PC-3 (cell line): ENCODE data around the gene LEP. TPM values are rescaled to one million over a fixed set of nuclear protein-coding genes. Genes with fewer than 3 reads are reported as not detected.
A peak's percentile ranks its signal among the peaks of the same experiment; 100 is the strongest.

Source experiments
- ATAC-seq: fragments of 200-7000 bp; cut with Tn5 transposase; 2 replicates; pipeline ENCODE4 v1.9.1; 2020; ENCODE audit warnings: mild to moderate bottlenecking, moderate library complexity
- BruUV-seq: library from RNA; stranded (reverse); fragments of 400-500 nt; replicated peaks from 2 replicates; lab custom pipeline; 2021; lab: Mats Ljungman, UMichigan
- CTCF ChIA-PET: fragments of 300-600 bp; sonication (Branson Sonifier 250); formaldehyde crosslinking; loops from one replicate; lab custom pipeline; 2022; ENCODE audit warnings: antibody characterized with exemption; lab: Charles Lee
- POLR2A ChIA-PET: fragments of 300-600 bp; sonication (Branson Sonifier 250); formaldehyde crosslinking; loops from one replicate; lab custom pipeline; 2022; ENCODE audit warnings: antibody characterized with exemption; ENCODE audit not compliant: unreplicated experiment; lab: Charles Lee
- DNase-seq: peaks from one replicate; pipeline ENCODE4 v3.0.0-alpha.2; 2015
- H2AFZ ChIP-seq: fragments of 300-600 bp; sonication (generic); 2 replicates; pipeline ENCODE4 v1.6.0; 2016; ENCODE audit warnings: antibody characterized with exemption, low read length
- H3F3A ChIP-seq: fragments of 300-600 bp; sonication (generic); one replicate; pipeline ENCODE4 v1.6.0; 2017; ENCODE audit warnings: antibody characterized with exemption, low read length, control low read depth, mild to moderate bottlenecking; ENCODE audit not compliant: unreplicated experiment
- H3K27ac ChIP-seq: fragments of 300-600 bp; sonication (generic); 2 replicates; pipeline ENCODE4 v1.5.1; 2016; ENCODE audit warnings: mild to moderate bottlenecking, low read length
- H3K27me3 ChIP-seq: fragments of 300-600 bp; sonication (generic); 2 replicates; pipeline ENCODE4 v1.6.1; 2016; ENCODE audit warnings: low read length, mixed read lengths
- H3K36me3 ChIP-seq: fragments of 300-600 bp; sonication (generic); 2 replicates; pipeline ENCODE4 v1.6.1; 2016; ENCODE audit warnings: low read depth, mixed run types, low read length, mixed read lengths
- H3K4me1 ChIP-seq: fragments of 300-600 bp; sonication (generic); 2 replicates; pipeline ENCODE4 v1.5.1; 2016; ENCODE audit warnings: low read length; ENCODE audit not compliant: insufficient read depth
- H3K4me2 ChIP-seq: fragments of 300-600 bp; sonication (generic); 2 replicates; pipeline ENCODE4 v1.6.0; 2016; ENCODE audit warnings: low read length
- H3K4me3 ChIP-seq: fragments of 300-600 bp; sonication (generic); 2 replicates; pipeline ENCODE4 v1.5.1; 2016; ENCODE audit warnings: mild to moderate bottlenecking, low read length, mixed read lengths
- H3K79me2 ChIP-seq: fragments of 300-600 bp; sonication (generic); 2 replicates; pipeline ENCODE4 v1.6.1; 2017; ENCODE audit warnings: low read length, mixed read lengths
- H3K9ac ChIP-seq: fragments of 300-600 bp; sonication (generic); 2 replicates; pipeline ENCODE4 v1.6.0; 2016; ENCODE audit warnings: mild to moderate bottlenecking, low read length
- H3K9me2 ChIP-seq: fragments of 300-600 bp; sonication (generic); replicated peaks from 2 replicates; pipeline ENCODE4 v1.6.1; 2016; ENCODE audit warnings: mixed run types, low read length, mixed read lengths
- H3K9me3 ChIP-seq: fragments of 300-600 bp; sonication (generic); 2 replicates; pipeline ENCODE4 v1.6.1; 2016; ENCODE audit warnings: low read length, mixed read lengths
- H4K20me1 ChIP-seq: fragments of 300-600 bp; sonication (generic); 2 replicates; pipeline ENCODE4 v1.6.1; 2016; ENCODE audit warnings: low read length, mixed read lengths
- EZH2 ChIP-seq: fragments of 300-600 bp; sonication (generic); IDR thresholded peaks from one replicate; pipeline ENCODE4 v1.6.1; 2017; ENCODE audit warnings: antibody characterized with exemption, mild to moderate bottlenecking, low read length; ENCODE audit not compliant: unreplicated experiment
- EZH2phosphoT487 ChIP-seq: fragments of 300-600 bp; sonication (generic); IDR thresholded peaks from 2 replicates; pipeline ENCODE4 v1.6.1; 2018; ENCODE audit warnings: mild to moderate bottlenecking, antibody characterized with exemption, low read length, borderline replicate concordance
- intact Hi-C: fragments of 100-400 bp; cut with micrococcal nuclease; formaldehyde crosslinking; loops from 2 replicates; pipeline ENCODE4 v1.9.0; 2023
- total RNA-seq: library from RNA; depleted of rRNA; stranded (reverse); fragments of >200 nt; gene quantifications from 2 replicates; pipeline ENCODE4 v1.2.3, GENCODE V29; 2014
- TF ChIP-seq, protein P1 (sequence below): fragments of 300-600 bp; sonication (generic); conservative IDR thresholded peaks from 2 replicates; pipeline ENCODE4 v1.5.1; 2017; ENCODE audit warnings: antibody characterized with exemption, low read depth, mild to moderate bottlenecking, low read length

Gene LEP
- total RNA-seq, 1 experiment from 2014 or later = not detected

DNA sequence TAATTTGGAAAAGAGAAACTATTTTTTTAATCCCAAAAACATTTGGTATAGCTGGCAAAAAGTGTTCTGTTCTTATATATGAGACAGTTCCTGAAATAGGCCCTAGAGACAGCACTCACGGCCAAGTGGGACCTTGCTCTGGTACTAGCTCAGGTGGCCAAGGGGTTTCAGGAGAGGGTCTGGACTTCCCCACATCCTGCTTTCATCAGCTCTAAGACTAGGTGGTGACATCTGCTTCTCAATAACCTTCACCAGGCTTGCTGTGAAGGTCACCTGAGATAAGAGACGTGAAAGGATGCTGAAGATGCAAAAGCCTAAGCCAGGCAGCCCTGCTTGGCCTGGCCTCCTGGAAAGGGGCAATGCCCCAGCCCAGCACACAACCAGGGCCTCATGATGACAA is 62.1 kb downstream of the LEP start:
- Histone ChIP-seq H3K4me1 (no peaks in the 10 kb centered on the region), H3K4me2 (no peak overlapping the region), H3K9me3 (no peaks in the 10 kb centered on the region), H3K27ac (no peak overlapping the region), H3K4me3 (no peak overlapping the region), H3F3A (no peaks in the 10 kb centered on the region), H3K36me3 (peaks cover 36% of the 10 kb centered on the region), H3K79me2 (no peaks in the 10 kb centered on the region), H3K9ac (no peak overlapping the region), H3K9me2 (no peaks in the 10 kb centered on the region), H3K27me3 (no peaks in the 10 kb centered on the region), H2AFZ (no peak overlapping the region), H4K20me1 (no peaks in the 10 kb centered on the region)
- no TSS peak for BruUV-seq
- ChIA-PET POLR2A (interaction anchor here (0.5 kb wide), 1 partner anchor 66 kb away, joined by 4 read pairs; no protein-coding TSS in a partner anchor), CTCF (no interaction called here)
- ATAC-seq = no peak
- no peak for DNase-seq
- TF ChIP-seq EZH2 = no peak
- TF ChIP-seq, protein P1, sequence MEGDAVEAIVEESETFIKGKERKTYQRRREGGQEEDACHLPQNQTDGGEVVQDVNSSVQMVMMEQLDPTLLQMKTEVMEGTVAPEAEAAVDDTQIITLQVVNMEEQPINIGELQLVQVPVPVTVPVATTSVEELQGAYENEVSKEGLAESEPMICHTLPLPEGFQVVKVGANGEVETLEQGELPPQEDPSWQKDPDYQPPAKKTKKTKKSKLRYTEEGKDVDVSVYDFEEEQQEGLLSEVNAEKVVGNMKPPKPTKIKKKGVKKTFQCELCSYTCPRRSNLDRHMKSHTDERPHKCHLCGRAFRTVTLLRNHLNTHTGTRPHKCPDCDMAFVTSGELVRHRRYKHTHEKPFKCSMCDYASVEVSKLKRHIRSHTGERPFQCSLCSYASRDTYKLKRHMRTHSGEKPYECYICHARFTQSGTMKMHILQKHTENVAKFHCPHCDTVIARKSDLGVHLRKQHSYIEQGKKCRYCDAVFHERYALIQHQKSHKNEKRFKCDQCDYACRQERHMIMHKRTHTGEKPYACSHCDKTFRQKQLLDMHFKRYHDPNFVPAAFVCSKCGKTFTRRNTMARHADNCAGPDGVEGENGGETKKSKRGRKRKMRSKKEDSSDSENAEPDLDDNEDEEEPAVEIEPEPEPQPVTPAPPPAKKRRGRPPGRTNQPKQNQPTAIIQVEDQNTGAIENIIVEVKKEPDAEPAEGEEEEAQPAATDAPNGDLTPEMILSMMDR = no peak
- TF ChIP-seq EZH2phosphoT487 = no peak
- intact Hi-C loops = no loop called here

DNA sequence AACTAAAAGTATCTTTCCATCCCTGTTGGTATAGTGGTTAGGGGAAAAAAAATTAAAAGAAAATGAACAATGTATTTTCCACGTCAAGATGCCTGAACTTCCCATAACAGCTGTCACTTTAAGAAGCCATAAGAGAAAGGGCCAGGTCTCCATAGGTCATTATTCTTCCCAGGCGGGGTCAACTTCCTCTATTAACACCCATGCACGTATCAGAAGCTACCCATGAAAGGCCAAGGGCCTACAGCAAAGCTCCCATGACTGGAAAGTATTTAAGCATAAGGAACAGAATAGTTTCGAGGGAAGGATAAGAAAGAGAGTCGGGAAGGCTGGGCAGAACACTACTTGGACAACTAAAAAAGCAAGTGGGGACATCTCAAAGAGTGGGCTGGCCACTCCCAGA is 62.6 kb downstream of the LEP start:
- H3K79me2 ChIP-seq = no peaks in the 10 kb centered on the region
- no peaks in the 10 kb centered on the region for H3K9me3 ChIP-seq
- peaks cover 38% of the 10 kb centered on the region for H3K36me3 ChIP-seq
- no peak overlapping the region for H2AFZ ChIP-seq
- H4K20me1 ChIP-seq = no peaks in the 10 kb centered on the region
- TF ChIP-seq, protein P1 = no peak
- TF ChIP-seq EZH2 = no peak
- no peak for TF ChIP-seq EZH2phosphoT487
- H3K4me1 ChIP-seq = no peaks in the 10 kb centered on the region
- H3K27me3 ChIP-seq = no peaks in the 10 kb centered on the region
- H3K9ac ChIP-seq = no peak overlapping the region
- H3K4me2 ChIP-seq = no peak overlapping the region
- no peak overlapping the region for H3K27ac ChIP-seq
- ChIA-PET POLR2A (no interaction called here), CTCF (no interaction called here)
- intact Hi-C loops = no loop called here
- H3F3A ChIP-seq = no peaks in the 10 kb centered on the region
- H3K9me2 ChIP-seq = no peaks in the 10 kb centered on the region
- BruUV-seq = no TSS peak
- ATAC-seq = no peak
- H3K4me3 ChIP-seq = no peak overlapping the region
- DNase-seq = no peak

DNA sequence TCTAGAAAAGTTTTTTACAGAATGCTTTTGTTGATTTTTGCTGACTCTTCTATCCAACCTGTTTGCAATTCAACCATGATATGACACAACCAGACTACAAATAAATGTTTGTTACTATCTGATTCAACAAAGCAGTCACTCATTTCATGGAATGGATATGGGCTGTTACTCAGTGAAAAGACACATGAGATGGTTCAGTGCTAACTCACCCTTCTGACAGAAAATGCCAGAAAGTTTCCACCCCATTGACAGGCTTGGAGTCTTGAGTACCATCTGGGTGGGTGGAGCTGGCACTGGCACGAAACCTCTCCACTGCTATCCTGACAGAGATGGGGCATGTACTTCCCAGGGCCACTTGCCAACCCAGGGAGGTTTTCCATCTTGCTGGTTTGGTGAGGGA is 63.1 kb downstream of the LEP start:
- ChIA-PET CTCF (no interaction called here), POLR2A (no interaction called here)
- Histone ChIP-seq H3F3A (no peaks in the 10 kb centered on the region), H2AFZ (no peak overlapping the region), H3K9me2 (no peaks in the 10 kb centered on the region), H4K20me1 (no peaks in the 10 kb centered on the region), H3K27ac (peak overlapping the region; percentile 25; the same call in 1 of the 2 replicates), H3K4me3 (no peak overlapping the region), H3K27me3 (no peaks in the 10 kb centered on the region), H3K79me2 (no peaks in the 10 kb centered on the region), H3K9me3 (no peaks in the 10 kb centered on the region), H3K4me1 (no peaks in the 10 kb centered on the region), H3K9ac (no peak overlapping the region), H3K4me2 (no peak overlapping the region), H3K36me3 (peaks cover 40% of the 10 kb centered on the region)
- intact Hi-C loops = no loop called here
- DNase-seq = peak; percentile 16
- BruUV-seq = no TSS peak
- ATAC-seq = peak; percentile 48
- TF ChIP-seq EZH2 (no peak), EZH2phosphoT487 (no peak)
- TF ChIP-seq, protein P1 = no peak
